Measurements from ENCODE around the gene TK1.

TK1 gene

GRCh38 chr17:78219396-78220150 lies 32.7 kb upstream of the TK1 start:
- DNase-seq, result no peak

DNA sequence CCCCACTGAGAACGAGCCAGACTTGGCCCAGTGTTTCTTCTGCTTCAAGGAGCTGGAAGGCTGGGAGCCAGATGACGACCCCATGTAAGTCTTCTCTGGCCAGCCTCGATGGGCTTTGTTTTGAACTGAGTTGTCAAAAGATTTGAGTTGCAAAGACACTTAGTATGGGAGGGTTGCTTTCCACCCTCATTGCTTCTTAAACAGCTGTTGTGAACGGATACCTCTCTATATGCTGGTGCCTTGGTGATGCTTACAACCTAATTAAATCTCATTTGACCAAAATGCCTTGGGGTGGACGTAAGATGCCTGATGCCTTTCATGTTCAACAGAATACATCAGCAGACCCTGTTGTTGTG lies 27.8 kb upstream of the TK1 start:
- peak; percentile 35 for DNase-seq

GRCh38 chr17:78214016-78214705 lies 27.3 kb upstream of the TK1 start, which contains the start of gene BIRC5:
Gene BIRC5, plus strand, starts transcription at chr17:78214253. Its CDS starts 64 bp downstream, at chr17:78214317.
- DNase-seq, result peak; percentile 98

- no peak for DNase-seq
Measured at GRCh38 chr17:78211032-78211431, 24.2 kb upstream of the TK1 start.

DNA sequence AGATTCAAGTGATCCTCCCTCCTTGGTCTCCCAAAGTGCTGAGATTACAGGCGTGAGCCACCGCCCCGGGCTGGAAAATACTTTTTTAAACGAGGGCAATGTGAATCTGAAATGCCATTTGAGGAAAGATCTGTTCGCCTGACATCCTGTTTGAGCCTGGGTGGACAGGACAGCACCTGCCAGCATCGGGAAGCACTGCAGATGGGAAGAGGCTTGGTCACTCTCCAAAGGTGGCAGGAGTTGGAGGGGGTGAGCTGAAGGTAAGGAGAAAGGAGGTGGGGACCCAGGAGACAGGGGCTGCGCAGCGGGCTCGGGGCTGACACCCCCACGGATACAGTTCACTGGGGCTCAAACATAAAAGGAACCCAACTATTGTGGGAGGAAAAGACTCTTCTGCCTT lies 23.3 kb upstream of the TK1 start:
- DNase-seq, result no peak

- DNase-seq, result no peak
Measured at GRCh38 chr17:78208486-78208885, 21.6 kb upstream of the TK1 start.

DNA sequence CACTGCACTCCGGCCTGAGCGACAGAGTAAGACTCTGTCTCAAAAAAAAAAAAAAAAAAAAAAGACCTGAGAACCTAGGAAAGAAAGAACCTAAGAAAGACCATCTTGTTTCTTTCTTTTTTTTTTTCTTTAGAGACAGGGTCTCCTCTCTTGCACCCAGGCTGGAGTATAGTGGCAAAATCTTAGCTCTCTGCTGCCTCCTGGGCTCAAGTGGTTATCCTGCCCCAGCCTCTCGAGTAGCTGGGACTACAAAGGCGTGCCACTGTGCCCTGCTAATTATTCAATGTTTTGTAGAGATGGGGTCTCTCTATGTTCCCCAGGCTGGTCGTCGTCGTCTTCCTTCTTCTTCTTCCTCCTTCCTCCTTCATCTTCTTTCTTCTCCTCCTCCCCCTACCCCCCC lies 19.4 kb upstream of the TK1 start:
- no peak for DNase-seq

DNA sequence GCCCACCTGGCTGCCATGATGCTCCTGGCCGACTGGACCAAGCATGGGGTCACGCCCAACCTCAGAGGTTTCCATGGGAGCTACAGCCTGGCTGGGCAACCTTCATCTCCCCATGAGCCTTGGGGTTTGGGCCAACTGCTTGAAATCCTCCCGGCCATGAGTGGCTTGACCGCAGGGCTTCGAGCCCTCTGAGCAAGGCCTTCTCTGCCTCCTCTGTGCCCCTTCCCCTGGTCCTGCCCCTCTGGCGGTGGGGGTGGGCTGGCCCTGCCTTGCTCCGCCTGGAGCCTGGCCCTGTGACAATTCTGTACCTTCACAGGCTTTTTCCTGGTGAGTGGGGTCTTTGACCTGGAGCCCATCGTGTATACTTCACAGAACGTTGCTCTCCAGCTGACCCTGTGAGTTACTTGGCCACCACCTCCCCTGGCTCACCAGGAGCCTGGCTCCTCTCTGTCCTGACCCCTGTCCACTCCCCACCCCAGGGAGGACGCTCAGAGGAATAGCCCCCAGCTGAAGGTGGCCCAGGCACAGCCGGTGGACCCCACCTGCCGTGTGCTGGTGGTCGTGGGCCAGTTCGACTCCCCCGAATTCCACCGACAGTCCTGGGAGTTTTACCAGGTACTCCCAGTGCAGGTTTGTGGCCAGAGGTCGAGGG lies 18.4 kb upstream of the TK1 start:
- DNase-seq, result no peak

DNA sequence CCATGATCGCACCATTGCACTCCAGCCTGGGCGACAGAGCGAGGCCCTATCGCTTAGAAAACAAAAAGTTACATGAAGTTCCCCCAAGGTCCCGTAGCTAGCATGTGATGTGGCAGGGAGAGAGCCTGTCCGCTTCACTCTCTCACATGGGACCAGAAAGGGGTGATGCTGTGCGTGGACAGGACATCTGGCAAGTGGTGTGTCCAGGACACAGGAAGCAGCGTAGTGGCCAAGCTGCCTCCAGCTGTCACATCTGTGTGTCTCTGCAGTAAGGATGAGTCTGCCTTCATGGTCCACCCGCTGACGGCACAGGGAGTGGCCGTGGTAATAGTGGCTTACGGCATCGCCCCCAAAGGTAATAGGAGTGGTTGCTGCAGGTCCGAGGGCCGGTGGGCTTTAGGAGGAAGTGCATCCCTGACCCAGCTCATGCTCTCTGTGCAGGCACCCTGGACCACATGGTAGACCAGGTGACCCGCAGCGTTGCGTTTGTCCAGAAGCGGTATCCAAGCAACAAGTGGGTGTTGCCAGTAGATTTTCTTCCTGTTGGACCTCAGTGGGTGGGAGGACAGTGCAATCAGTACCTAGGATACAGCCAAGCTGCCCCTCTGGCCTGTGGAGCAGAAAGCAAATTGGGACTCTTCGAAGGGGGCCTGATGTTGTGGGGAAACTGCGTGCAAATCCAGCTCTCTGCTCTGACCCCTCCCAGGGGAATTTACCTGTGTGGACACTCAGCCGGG lies 17.7 kb upstream of the TK1 start:
- no peak for DNase-seq

DNA sequence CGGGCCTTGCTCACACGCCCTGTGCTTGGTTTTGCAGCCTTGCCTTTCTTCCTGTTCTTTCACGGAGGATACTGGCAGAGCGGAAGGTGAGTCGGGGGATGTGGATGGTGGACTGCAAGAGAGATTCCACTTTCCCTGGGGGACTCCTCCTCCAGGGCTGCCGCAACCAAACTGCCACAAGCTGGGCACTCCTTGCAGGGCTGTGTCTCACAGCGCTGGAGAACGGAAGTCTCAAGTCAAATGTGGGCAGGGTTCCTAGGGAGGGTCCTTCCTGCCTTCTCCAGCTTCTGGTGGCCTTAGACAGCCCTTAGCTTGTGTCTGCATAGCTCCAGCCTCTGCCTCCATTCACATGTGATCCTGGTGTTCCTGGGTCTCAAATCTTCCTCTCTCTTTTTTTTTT lies 15.8 kb upstream of the TK1 start:
- no peak for DNase-seq

- no peak for DNase-seq
Measured at GRCh38 chr17:78200451-78200850, 13.6 kb upstream of the TK1 start.

DNA sequence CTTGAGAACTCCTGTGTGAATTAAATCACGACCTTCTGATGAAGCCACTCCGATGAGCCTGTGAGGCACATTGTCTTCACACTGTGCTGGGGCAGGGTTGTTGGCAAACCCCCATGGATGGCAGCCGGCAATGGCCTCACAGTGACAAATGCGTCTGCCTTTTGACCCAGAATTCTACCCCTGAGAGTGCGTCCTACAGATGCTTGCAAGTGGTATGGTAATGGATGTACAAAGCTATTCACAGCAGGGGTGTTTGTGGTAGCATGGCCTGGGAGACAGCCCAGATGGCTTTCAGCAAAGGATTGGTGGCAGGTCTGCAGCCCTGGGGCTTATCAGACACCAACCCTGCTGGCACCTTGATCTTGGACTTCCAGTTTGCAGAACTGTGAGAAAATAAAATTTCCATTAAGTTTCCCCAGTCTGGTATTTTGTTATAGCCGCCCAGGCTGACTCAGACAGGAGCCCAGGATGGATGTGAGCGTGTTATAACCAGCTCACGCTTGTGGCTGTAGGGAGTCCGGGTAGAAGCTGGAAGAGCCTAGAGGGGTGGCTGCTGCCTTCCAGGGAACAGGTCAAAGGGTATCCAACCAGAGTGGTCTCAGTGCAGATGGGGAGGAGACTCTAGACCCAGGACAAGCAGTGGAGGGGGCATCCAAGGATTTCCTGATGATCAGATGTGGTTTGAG lies 10.4 kb upstream of the TK1 start:
- DNase-seq, result no peak

DNA sequence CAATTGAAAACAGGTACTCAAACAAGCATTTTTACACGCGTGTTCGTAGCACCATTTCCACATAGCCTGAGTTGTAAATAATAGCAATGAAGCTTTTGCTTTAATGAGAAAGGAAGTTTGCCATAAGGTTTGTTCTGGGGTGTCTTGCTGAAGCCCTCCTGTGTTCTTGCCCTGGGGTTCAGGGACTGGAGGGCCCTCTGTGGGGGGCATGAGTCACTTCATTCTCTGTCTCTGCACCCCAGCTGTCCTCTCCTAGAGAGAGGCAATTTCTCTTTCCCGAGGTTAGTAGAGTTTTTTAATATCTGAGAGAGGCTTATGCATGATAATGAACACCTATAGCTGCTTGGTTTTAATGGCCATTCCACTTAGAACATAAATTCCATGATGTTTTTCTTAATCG lies 9.9 kb upstream of the TK1 start:
- DNase-seq, result no peak

- DNase-seq, result peak; percentile 84
Measured at GRCh38 chr17:78185981-78186691, 716 bp downstream of the TK1 start.

GRCh38 chr17:78184868-78185267 lies 2.0 kb downstream of the TK1 start:
- no peak for DNase-seq

- no peak for DNase-seq
Measured at GRCh38 chr17:78184351-78184750, 2.5 kb downstream of the TK1 start.

- no peak for DNase-seq
Measured at GRCh38 chr17:78183916-78184315, 2.9 kb downstream of the TK1 start.

DNA sequence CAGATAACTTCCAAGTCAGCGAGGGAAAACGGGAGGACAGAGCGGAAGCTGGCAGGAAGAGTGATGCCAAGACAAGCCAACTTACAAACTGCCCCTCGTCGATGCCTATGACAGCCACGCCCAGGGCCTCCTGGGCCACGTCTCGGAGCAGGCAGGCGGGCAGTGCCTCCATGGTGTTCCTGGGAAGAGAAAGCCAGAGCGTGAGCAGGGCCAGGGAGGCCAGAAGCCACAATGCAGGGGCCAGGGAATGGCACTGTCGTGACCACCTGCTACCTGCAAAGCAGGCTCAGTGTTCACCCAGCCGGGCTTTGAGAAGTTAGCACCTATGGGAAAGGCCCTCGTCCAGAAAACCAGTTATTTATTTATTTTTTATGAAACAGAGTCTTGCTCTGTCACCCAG lies 4.3 kb downstream of the TK1 start:
- DNase-seq, result no peak

DNA sequence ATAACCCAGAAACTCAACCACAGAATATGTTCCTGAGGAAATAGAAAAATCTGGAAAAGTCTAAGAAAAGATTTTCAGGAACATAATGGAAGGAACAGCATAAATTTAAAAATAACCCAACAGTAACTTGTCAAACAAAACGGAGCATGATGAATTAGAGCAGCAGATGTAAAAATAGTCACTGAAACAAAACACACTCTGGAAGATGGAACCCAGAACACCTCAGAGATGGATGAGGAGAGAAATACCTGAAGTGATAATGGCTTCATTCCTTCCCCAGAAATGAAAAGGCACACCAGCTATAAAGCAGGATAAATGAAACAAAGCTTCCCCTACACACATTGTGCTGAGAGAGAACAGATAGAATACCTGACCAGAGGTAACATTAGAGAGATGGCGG lies 6.3 kb downstream of the TK1 start:
- no peak for DNase-seq

- no peak for DNase-seq
Measured at GRCh38 chr17:78180083-78180482, 6.8 kb downstream of the TK1 start.

- no peak for DNase-seq
Measured at GRCh38 chr17:78179372-78179771, 7.5 kb downstream of the TK1 start.

DNA sequence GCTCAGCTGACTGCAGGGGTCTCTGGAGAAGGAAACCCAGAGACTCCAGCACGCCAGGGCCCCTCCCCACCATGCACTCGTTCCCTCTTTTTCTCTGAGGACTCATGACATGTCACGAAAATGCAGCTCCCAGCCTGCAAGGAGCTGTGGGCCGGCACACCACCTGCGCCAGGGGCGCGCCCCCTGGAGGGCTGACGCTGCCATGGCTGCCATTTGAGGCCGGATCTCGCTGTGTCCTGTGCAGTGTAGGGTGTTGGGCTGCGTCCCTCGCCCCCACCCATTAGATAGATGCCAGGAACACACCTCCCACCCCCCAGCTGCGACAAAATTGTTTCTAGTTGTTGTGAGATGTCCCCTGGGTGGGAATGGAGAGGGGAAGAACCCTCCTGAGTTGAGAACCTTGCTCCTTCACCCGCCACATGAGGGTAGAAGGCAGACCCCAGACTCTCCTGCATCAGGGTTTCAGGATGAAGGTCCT lies 10.3 kb downstream of the TK1 start:
- peak; percentile 74 for DNase-seq
